Frontal cortex (tissue), 4 donors: Measurements from ENCODE around the gene TRMT44. TPM values are rescaled to one million over a fixed set of nuclear protein-coding genes. Genes with fewer than 3 reads are reported as not detected.
"Not testable (repeated sequence)": the region's sequence is repeated elsewhere in the genome, so short reads cannot be mapped to it uniquely, and the experiment has no call there.

Experiments used
- DNase-seq, 2 donors: peaks; one replicate each; pipeline ENCODE4 v3.0.0; 2012; ENCODE audit warnings: low spot score in 2 of 2
- FAIRE-seq: peaks from 2 replicates; lab custom pipeline; 2012; peaks lifted over from hg19 to GRCh38; lab: Jason Lieb, UNC
- total RNA-seq: library from RNA; depleted of rRNA; stranded (reverse); fragments of >200 nt; gene quantifications from one replicate; pipeline ENCODE4 v1.2.3, GENCODE V29; 2014
- donor health status: control.
- donor health status: control.
- donor health status: control.

Gene TRMT44
- total RNA-seq, 1 donor from 2014 or later: 11.8 TPM

DNA sequence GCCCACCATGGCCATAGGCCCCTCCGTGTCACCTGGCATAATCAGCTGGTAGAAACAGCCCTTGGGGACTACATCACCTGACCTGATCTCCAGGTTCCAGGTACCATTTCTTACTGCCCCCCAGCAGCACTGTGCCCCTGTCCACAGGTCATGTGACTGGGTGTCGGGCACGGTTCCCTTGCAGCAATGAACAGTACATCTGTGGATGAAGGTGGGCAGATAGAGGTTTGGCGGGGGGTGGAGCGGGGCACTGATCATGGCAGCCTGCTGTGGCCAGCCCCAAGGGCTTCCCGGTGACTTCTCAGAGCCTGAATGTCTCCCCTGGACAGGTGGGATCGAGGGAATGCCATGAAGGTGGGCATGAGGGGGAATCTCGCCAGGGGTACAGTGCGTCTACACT is 37.8 kb downstream of the TRMT44 start:
- DNase-seq (no peak), FAIRE-seq (no peak)

DNA sequence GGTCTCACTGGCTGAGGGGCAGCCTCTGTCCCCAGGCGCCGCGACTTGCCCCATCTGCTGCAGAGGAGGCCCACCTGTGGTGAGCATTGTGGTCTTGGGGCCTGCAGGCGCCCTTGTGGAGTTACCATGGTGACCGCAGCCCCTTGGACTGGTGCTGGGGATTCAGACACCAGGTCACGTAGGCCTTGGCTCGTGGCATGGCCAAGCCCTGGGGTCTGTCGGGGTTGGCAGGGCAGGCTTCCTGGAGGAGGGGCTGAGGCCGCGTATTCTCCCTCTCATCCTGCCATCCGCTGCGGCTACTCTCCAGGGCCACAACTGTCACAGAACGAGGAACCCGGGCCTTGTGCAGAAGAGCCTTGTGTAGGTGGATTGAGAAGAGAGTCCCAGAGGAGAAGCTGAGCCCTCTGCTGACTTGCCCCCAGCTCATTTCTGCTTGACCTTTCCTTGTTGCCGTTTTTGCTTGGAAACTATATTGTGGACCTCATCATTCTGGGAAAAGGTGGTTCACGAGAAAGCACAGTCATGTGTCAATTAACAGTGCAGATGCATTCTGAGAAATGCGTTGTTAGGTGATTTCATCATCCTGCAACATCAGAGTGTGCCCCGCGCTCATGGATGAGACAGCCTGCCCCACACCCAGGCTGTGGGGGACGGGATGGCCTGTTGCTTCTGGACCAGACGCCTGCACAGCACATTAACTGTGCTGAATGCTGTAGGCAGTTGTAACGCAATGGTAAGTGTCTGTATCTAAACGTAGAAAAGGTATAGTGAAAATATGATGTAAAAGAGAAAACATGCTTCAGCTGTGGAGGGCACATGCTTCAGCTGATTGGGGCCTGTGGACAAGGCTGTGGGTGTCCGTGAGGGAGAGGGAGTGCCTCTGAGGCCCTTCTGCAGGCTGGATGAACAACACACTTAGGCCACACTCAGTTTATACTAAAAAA is 38.5 kb downstream of the TRMT44 start:
- FAIRE-seq (no peak), DNase-seq (no peak)

DNA sequence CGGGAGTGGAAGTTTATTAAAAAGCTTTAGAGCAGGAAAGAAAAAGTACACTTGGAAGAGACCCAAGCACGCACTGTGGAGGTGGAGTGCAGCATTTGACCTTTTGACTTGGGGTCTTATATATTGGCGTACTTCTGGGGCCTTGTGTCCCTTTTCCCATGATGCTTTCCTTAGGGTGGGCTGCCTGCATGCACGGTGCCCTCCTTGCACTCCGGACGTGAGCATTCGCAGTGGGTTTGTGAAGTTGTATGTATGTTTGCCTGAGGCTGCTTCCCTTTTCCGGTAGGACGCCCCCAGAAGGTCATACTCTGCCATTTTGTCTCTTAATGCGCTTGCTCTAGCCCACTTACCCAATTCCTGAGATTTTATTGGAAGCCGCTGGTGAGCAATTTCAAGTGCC is 39.6 kb downstream of the TRMT44 start:
- no peak for FAIRE-seq
- no peak for DNase-seq

DNA sequence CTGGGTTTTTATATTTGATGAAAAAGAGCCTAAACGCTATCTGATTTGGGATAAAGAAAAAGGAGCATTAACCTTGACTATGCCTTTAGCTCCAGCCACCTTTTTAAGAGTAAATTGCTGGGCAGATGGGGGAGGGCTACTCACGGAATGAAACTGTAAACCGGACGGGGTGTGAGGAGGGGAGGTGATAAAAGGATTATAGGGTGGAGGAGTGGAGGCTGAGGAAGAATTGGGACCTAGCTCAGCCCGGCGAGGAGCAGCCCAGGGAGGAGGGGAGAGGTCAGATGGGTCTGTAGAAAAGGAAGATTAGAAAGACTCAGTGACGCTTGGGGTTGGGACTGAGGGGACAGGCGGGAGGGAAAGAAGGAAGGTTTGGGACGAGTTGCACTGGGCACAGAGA is 46.1 kb downstream of the TRMT44 start:
- not testable (repeated sequence) for DNase-seq, FAIRE-seq

DNA sequence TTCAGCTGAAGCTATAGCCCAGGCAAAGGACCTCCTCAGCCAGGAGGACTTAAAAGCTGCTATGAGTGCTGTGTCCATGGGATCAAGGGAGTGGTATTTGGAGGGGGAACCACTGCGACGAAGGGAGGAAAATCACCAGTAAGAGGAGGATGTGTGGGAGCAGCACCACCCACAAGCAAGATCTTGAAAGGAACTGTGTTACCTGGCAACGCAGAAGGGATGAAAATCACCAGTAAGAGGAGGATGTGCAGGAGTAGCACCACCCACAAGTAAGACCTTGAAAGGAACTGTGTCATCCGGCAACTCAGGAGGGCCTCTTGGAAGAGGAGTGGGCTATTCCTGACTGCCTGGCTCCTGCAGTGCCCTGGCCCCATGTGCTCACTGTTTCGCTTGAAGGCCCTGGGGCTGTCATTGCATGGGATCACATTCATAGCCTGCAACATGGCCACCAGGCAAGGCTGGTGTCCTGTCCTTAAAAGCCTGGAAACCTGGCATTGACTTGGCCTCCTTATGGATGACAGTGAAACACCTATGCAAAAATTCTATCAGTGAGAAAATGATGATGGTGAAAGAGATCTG is 48.3 kb downstream of the TRMT44 start:
- no peak for FAIRE-seq
- DNase-seq: no peak

DNA sequence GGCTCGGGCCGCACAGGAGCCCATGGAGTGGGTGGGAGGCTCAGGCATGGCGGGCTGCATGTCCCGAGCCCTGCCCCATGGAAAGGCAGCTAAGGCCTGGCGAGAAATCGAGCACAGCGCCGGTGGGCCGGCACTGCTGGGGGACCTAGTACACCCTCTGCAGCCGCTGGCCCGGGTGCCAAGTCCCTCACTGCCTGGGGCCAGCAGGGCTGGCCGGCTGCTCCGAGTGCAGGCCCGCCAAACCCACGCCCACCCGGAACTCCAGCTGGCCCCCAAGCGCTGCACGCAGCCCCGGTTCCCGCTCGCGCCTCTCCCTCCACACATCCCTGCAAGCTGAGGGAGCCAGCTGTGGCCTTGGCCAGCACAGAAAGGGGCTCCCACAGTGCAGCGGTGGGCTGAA is 50.9 kb downstream of the TRMT44 start:
- not testable (repeated sequence) for FAIRE-seq, DNase-seq

DNA sequence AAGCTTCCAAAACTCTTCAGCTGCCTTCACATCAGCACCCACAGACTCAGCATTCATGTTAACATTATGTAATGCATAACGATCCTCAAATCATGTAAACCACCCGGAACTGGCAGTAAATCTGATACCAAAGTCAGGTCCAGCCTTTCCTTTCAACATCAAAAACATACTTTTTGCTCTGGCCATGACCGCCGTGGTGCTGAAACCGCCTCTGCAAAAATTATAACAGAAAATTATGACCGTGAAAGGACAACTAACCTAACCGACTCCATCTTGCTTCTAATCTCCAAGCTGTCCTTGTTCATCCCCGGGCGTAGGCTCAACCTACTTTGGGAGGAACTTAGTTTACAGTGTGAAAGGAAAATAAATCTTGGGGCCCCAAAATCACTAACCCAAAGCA is 51.6 kb downstream of the TRMT44 start:
- no peak for FAIRE-seq
- no peak for DNase-seq

DNA sequence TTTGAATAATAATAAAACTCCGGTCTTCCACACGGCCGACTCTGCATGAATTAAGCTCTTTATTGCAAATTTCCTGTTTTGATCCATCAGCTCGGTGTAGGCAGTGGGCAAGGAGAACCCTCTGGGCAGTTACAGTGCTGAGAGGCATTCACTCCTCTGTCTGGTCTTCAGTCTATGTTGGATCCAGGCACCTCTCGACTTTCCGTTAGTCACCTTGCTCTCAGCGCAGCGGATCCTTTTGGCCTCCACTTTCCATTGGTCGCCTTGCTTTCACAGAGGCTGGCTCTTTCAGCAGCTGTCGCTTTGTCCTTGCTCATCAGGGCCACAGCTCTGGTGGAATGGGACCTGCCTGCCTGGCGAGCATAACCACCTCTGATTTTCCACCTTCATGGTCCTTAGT is 52.9 kb downstream of the TRMT44 start:
- FAIRE-seq (no peak), DNase-seq (no peak)

DNA sequence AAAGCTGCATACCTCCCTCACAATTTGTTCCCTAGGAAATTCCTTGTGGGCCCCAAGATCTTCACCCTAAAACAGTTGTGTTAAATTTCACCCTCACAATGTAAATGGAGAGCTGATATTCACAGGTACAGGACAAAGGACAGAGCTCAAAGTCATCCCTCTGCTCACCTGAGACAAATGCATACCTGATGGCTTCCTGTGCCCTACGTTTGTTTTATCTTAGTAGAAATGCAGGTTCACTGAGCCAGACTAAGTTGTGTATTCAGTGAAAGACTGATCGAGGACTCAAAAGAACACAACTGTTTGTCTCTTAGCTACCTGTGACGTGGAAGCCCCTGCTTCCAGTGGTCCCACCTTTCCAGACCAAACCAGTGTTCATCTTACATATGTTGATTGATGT is 53.6 kb downstream of the TRMT44 start:
- FAIRE-seq: no peak

DNA sequence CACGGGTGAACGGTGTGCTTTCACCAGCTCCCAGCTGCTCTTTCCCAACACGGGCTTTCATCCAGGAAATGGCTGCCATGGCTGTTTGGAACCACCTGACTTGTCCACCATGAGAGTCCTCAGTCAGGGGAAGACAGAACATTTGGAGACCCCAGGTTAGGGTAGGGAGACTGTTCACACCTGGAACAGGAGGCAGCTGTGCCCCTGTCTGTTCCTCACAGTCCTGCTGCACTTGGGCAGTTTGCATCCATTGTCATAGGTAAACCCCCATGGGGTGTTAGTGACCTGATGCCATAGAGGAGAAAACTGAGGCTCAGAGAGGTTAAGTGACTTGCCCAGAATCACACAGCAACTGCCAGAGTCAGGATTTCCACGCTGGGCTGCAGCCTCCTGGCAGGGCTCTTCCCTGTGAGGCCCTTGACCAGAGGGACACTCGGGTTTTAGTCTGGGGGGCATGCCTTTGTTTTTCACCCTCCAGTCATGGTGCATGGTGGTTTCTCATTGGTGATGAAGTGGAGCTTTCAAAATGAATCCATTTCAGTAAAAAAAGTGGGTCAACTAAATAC is 54.5 kb downstream of the TRMT44 start:
- no peak for FAIRE-seq

More for the DNA sequence above, 53.6 kb downstream of the TRMT44 start:
- no peak for DNase-seq

DNA sequence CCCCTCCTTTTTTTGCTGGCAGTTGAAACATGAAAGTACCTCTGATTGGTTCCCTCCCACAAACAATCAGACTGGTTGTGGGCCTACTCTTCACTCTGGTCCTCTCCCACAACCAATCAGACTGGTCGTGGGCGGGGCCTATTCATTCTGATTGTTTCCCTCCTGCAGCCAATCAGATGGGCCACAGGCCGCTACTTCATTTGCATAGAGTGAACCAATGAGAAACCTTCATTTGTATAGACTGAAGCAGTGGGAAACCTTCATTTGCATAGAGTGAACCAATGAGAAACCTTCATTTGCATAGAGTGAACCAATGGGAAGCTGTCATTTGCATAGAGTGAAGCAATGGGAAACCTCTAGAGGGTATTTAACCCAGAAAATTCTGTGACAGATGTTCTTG is 55.2 kb downstream of the TRMT44 start:
- DNase-seq (no peak), FAIRE-seq (no peak)

More for the DNA sequence above, 54.5 kb downstream of the TRMT44 start:
- DNase-seq: no peak

DNA sequence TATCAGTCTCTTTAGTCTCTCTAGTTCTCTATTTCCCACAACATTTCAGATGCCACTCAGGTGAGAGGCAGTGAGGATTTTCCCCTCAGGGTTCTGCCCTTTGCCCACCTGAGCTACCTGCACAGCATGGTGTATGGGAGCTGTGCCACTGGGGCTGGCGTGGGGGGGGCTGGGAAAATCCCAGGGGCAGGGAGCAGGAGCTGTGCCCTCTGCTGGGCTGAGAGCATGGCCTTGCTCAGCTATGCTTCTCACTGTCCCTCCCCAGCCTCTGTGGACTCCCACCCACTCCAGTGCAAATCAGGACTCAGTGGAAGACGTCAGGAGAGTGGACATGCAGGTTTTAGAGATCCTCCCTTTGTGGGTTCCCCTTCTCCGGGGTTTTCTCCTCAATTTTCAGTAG is 57.2 kb downstream of the TRMT44 start:
- no peak for FAIRE-seq

DNA sequence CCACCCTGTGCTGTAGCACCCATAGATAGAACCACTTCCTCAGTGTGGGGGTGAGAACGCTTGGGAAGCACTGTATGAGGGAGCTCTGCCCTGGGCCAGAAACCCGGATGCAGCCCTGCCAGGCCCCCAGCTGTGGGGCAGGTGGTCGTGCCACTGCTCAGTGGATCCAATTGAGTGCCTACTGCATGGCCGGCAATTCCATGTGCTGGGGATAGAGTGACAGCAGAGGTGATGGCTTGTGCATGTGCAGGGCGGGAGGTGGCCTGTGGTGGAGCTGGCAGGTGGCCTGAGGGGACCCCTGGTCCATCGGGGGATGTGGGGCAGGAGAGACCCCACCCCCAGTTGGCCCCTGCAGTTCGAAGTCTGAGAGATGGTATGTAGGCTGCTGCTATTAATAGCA is 60.4 kb downstream of the TRMT44 start:
- DNase-seq (no peak), FAIRE-seq (no peak)

More for the DNA sequence above, 57.2 kb downstream of the TRMT44 start:
- DNase-seq: no peak

DNA sequence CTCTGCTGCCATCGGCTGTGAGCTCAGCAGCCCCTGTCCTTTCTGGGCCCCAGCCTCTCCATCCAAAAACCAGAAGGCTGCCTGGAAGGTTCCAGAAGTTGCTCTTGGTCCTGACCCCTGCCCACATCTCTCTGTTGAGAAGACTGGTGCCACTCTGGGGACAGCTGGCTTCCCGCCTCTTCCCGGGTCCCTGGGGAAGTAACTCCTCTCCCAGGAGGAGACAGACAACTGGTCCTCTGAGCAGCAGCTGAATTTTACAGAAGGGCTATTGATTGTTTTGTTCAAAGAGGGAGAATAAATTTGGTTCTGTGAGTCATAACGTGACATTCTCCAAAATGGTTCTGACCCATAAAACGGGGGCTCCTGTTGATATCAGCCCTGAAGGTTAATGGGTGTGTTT is 61.2 kb downstream of the TRMT44 start:
- FAIRE-seq (no peak), DNase-seq (no peak)

DNA sequence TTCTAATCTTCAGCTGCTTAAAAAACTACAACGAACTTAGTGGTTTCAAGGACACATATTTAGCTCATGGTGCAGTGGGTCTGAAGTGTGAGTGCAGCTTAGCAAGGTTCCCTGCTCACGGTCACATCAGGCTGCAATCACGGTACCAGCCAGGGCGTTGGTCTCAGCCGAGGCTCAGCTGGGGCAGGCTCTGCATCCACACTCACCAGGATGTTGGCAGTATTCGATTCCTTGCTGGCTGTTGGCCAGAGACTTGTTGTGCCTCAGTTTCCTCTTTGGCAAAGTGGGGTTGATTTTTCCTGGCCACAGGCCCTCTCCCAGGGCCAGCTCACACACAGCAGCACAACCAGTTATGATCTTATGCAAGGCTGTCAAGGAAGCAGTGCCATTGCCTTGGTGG is 61.8 kb downstream of the TRMT44 start:
- no peak for FAIRE-seq

DNA sequence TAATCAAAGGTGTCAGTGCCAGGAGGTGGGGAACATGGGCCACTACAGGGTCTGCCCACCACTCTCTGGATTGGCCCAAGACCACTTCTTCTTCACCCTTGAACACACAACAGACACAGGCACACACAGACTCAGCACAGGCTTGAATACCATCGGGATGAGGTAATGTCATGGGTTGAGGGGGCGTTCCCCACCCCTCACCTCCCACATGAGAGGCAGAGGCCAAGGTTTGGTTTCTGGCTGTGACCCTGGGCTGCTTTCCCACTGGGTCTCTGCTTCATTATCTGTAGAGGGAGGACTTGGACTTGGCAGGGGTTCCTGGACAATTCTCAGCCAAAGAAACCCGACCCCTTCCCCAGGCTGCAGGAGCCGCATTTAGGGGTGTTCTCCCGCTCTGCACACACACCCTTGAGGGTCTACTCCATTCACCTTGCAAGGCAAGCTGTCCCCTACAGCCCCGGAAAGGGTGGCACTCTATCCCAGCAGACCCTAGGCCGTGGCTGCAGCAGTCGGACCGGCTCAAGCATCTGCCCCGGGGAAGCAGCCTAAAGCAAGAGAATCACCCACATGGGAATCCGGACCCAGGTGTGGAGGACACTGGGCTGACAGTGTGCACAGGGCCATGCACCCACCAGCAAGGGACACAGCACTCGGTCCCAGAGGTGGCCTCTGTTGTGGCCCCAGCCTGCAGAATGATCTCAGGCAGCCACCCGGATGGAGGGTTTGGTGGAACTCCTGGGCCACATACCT is 62.4 kb downstream of the TRMT44 start:
- no peak for DNase-seq
- no peak for FAIRE-seq

More for the DNA sequence above, 61.8 kb downstream of the TRMT44 start:
- DNase-seq: no peak

DNA sequence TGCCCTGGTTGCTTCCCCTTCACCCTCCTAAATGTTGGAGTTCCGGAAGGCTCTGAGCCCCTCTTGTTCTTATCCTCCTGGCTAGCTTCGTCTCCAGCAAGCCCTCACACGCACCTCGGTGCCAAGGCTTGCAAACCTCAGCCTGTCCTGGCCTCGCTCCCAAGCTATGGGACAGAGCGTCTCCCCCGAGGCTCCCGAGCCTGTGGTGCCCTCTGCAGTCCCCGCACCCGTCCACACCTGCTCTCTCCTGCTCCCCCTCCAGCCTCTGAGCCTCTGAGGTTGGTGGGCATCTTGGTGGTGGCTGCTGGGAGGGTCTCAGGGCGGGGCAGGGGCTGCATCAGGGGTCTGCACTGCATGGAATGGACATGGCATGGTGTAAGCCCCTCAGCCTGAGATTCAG is 63.2 kb downstream of the TRMT44 start:
- FAIRE-seq: no peak
- DNase-seq: no peak

DNA sequence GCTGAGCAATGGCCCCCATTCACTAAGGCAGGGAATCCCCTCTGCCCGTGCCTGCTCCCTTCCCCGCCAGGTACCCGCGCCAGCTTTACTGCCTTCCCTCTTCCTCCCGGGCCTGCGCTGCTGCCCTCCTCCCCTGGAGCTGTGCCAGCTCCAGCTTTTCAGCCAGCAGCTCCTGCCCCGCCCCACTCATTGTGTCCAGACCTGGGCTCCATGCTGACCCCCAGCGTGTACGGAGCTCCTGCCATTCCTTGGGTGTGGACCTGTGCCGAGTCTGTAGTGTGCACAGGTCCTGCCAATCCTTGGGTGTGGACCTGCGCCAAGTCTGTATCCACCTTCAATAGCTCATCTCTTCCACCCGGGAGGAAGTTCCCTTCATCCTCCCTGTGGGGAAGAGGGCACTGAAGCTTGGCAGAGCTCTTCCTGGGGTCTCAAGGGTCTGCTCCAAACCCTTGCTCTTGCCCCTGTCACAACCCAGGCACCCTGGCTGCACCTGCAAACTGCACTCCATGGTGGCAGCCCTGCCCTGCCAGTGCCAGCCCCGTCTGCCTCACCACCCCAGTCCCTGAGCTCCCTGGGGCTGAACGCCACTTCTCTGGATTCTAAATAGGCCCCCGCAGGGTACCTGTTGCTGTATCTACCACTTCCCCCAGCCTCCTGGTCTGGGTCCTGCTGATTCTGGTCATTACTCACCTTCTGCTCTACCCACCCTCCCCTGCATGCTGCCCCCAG is 63.9 kb downstream of the TRMT44 start:
- DNase-seq (no peak), FAIRE-seq (no peak)

DNA sequence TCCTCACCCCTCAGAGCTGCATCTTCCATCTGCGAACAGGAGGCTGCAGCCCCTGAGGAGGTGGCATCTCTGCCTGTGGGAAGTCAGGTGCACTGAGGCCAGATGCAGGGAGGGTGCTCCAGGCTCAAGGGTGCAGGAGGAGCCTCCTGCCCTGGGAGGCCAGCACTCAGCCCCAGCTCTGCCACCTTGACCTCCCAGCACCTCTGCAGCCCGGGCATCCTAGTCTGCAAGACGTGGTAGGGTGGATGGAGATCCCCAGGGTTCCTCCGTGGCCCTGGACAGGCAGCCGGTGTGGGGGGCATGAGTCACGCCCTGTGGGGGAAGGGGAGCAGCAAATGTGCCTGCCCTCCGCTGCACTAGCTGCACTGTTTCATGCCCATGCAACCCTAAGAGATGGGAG is 64.7 kb downstream of the TRMT44 start:
- FAIRE-seq (no peak), DNase-seq (no peak)

DNA sequence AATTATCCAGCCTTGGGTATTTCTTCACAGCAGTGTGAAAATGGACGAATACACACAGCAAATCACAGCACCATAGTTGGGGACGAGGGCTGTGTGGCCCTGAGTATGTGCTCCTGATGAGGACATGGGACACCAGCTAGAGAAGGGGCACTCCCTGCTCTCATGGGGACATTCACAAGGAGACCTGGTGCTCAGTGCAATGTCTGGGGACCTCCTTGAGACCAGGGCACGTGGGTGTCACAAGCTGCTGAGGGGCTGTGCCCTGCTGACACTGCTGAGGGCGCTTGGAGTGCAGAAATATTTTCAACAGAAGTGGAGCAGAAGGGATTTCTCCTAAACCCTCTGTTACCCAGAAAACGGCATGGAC is 65.4 kb downstream of the TRMT44 start:
- FAIRE-seq (no peak), DNase-seq (no peak)
